K562 (cell line): ENCODE results near the gene MYO15B. TPM values are rescaled to one million over a fixed set of nuclear protein-coding genes. Genes with fewer than 3 reads are reported as not detected.
A peak's percentile ranks its signal among the peaks of the same experiment; 100 is the strongest.

Experiments used
- ARID3B ChIP-seq: fragments of 250-450 bp; sonication (Bioruptor Pico); IDR thresholded peaks from 2 replicates; pipeline ENCODE4 v1.4.0; 2020; ENCODE audit warnings: borderline replicate concordance
- CAMTA2 ChIP-seq: fragments of 250-450 bp; sonication (Bioruptor Pico); conservative IDR thresholded peaks from 2 replicates; pipeline ENCODE4 v1.5.1; 2022
- GTF3C2 ChIP-seq: IDR thresholded peaks from 3 replicates; pipeline ENCODE4 v1.6.1; 2011; ENCODE audit warnings: borderline replicate concordance, mild to moderate bottlenecking, moderate library complexity; ENCODE audit not compliant: insufficient read length; ENCODE audit errors: extremely low read depth
- RAD21 ChIP-seq, 2 experiments: fragments of 250-450 bp in 1 of 2; fragments of 450-650 bp in 1 of 2; sonication (Bioruptor Pico) in 1 of 2; formaldehyde crosslinking in 1 of 2; IDR thresholded peaks in 1 of 2; conservative IDR thresholded peaks in 1 of 2; 2 replicates each; pipeline versions ENCODE4 v1.4.0 to v1.8.0; 2020 to 2022; ENCODE audit warnings: mild to moderate bottlenecking in 2 of 2, moderate library complexity in 1 of 2
- polyA plus RNA-seq, 8 experiments: library from polyadenylated mRNA; depleted of rRNA in 4 of 8; stranded (reverse) in 5 of 8; unstranded in 3 of 8; fragments of >200 nt; fragmentation: Nextera tagmentation in 2 of 8; fragmentation: Illumina TruSeq in 1 of 8; extraction: Ambion mirVana in 2 of 8; extraction: Trizol in 1 of 8; gene quantifications; 2 replicates each; pipeline versions ENCODE4 v1.2.1 to v1.2.3, GENCODE V29; 2011 to 2014; ENCODE audit warnings: inconsistent platforms in 1 of 8, missing spikeins in 1 of 8
- total RNA-seq, 7 experiments: library from RNA; depleted of rRNA in 6 of 7; stranded (reverse); fragments of >200 nt in 6 of 7; fragmentation: Illumina TruSeq in 2 of 7; extraction: Trizol in 2 of 7; gene quantifications; 2 replicates each; pipeline versions ENCODE4 v1.2.1 to v1.2.3, GENCODE V29; 2011 to 2021; ENCODE audit warnings: low replicate concordance in 1 of 7
- TF ChIP-seq, protein P1 (sequence below): IDR thresholded peaks from 2 replicates; pipeline ENCODE4 v1.6.1; 2011; ENCODE audit warnings: borderline replicate concordance, low read depth, mild to moderate bottlenecking, moderate library complexity, low read length; ENCODE audit not compliant: insufficient read depth, poor library complexity, severe bottlenecking

The MYO15B gene
- total and polyA plus RNA-seq, 9 of the 15 experiments (the other 6 are each of a cell fraction or from before 2014, with no cell fraction given), result 0.05 to 3.1 (median 0.83) TPM; not detected in 2

- TF ChIP-seq RAD21 (CRISPR knock-in tag; conservative IDR thresholded peaks at IDR 0.05 in 1 of 2, IDR thresholded peaks at IDR 0.05 in 1 of 2) (peak in 1 of 2 experiments; percentile 41; a peak in 2 of 4 replicates), ARID3B (CRISPR knock-in tag) (no peak), CAMTA2 (CRISPR knock-in tag) (no peak), GTF3C2 (no peak)
- TF ChIP-seq, protein P1, sequence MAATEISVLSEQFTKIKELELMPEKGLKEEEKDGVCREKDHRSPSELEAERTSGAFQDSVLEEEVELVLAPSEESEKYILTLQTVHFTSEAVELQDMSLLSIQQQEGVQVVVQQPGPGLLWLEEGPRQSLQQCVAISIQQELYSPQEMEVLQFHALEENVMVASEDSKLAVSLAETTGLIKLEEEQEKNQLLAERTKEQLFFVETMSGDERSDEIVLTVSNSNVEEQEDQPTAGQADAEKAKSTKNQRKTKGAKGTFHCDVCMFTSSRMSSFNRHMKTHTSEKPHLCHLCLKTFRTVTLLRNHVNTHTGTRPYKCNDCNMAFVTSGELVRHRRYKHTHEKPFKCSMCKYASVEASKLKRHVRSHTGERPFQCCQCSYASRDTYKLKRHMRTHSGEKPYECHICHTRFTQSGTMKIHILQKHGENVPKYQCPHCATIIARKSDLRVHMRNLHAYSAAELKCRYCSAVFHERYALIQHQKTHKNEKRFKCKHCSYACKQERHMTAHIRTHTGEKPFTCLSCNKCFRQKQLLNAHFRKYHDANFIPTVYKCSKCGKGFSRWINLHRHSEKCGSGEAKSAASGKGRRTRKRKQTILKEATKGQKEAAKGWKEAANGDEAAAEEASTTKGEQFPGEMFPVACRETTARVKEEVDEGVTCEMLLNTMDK, result peak; percentile 97
These were observed 27.7 kb downstream of the MYO15B start (continued) for GRCh38 chr17:75615301-75615700.
